GM18867 (cell line): ENCODE results near the gene CCDC197.

Experiments
- ATAC-seq: cut with Tn5 transposase; IDR thresholded peaks from one replicate; pipeline ENCODE4 v1.9.1; 2021; ENCODE audit warnings: mild to moderate bottlenecking, moderate library complexity; ENCODE audit not compliant: unreplicated experiment

Gene CCDC197

GRCh38 chr14:93997082-93997481, at the start of gene CCDC197:
Gene CCDC197, plus strand, starts transcription at chr14:93997301. Its CDS starts 831 bp downstream, at chr14:93998132.
- no peak for ATAC-seq

DNA sequence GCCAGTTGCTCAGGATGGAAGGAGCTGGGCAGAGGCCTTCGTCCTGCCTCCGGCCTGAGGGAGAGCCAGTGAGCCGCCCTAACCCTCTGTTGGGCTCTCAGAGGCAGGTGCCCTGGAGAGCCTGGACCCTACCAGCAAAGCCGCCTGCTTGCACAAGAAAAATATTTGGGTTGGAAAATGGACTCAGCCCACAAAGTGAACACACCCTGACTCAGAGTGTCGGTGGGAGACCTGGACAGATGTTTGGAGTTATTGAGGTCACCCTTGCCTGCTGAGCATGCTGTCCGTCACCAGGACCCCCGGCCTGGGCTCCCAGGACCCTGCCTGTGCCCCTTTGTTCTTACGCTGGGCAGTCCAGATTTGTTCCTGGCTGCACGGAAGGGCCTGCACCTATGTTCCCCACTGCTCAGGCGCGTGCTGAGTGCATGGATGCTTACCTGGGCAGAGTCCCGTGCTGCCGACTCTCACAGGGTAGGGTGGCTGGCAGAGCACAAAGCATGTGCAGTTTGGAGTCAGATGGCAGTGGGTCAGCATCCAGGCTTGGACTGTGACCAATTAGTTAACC, 47.5 kb upstream of the CCDC197 start:
- ATAC-seq = no peak

DNA sequence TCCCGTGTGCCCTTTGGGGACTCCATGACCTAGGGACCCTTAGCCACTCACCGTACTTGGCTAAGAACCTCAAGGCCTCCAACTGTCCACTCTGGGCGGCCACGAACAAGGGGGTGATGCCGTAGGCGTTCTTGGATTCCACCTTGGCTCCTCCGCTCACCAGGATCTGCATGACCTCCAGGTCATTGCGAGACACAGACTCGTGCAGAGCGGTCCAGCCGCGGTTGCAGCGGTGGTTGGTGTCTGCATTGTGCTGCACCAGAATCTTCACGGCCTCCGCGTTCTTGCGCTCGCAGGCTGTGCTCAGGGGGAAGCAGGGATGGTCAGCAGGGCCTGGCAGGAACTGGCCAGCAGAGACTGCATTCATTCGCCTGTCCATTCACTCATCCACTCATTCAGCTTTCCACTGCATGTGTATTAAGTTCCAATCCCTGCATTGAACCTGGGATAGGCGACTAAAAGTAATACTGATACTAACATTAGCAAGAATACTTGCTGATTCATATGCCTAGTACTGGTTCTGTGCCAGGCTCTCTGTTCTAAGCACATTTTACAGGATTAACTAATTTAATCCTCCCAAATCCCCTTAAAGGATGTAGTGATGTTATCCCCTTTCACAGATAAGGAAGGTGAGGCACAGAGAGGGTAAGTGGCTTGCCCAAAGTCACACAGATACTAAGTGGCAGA, 46.0 kb upstream of the CCDC197 start:
- no peak for ATAC-seq

DNA sequence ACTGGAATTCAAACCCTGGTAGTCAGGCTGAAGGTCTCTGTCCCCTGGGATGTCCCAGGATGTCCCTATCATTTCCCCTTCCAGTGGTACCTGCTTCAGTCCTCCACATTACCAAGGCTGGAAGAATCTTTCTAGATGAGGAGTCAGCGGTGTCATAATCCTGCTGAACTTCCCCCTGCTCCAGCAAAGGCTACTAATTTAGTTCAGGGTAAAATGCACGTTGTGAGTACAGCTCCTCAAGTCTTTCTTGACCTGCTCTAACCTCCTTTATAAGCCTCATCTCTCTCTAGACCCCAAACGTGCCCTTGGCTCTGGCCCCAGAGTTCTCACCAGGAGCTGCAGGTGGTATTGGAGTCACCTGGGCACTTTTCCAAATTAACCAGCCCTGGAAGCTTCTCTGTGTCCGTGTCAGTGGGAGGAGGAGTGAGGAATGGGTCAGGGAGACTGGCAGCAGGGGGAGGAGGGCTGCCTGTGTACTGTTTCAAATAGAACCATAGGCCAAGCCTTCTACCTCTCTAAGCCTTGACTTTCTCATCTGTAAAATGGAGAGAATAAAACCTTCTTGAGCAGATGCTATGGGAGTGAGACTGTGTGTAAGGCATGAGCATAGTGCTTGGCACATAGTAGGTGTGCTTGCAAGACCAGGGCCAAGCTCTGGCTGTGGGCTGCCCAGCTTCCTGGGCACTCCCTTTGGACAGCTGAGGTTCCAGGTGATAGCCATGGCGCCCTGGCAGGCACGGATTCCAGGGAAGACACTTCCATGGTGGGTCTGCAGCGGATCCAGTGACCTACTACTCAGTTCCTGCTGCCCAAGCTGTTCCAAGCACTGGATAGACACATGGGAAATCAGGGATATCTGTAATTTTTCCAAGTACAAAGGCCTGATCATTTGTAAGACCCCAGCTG, 45.2 kb upstream of the CCDC197 start:
- ATAC-seq = no peak

DNA sequence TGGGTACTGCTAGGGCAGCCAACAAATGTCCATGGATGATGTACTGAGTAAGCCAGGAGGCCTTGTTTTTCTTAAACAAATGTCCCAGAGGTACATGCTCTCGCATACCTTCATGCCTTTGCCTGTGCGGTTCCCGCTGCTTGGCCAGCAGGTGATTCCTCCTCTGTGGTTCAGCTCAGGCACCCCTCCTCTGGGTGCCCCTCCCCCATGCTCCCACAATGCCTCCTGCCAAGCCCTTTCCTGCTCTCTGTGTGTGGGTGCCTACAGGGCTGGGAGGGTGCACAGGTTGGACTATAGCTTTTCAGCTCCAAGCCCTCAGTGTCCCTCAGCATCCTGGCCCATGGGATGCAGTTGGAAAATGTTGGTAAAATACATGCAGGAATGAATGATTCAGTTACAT, 44.3 kb upstream of the CCDC197 start:
- no peak for ATAC-seq

- no peak for ATAC-seq
Observed at GRCh38 chr14:93953263-93953662, 43.8 kb upstream of the CCDC197 start.

- ATAC-seq = no peak
Observed at GRCh38 chr14:93953739-93954515, 43.2 kb upstream of the CCDC197 start.

GRCh38 chr14:93954516-93954830, 42.6 kb upstream of the CCDC197 start:
- no peak for ATAC-seq

DNA sequence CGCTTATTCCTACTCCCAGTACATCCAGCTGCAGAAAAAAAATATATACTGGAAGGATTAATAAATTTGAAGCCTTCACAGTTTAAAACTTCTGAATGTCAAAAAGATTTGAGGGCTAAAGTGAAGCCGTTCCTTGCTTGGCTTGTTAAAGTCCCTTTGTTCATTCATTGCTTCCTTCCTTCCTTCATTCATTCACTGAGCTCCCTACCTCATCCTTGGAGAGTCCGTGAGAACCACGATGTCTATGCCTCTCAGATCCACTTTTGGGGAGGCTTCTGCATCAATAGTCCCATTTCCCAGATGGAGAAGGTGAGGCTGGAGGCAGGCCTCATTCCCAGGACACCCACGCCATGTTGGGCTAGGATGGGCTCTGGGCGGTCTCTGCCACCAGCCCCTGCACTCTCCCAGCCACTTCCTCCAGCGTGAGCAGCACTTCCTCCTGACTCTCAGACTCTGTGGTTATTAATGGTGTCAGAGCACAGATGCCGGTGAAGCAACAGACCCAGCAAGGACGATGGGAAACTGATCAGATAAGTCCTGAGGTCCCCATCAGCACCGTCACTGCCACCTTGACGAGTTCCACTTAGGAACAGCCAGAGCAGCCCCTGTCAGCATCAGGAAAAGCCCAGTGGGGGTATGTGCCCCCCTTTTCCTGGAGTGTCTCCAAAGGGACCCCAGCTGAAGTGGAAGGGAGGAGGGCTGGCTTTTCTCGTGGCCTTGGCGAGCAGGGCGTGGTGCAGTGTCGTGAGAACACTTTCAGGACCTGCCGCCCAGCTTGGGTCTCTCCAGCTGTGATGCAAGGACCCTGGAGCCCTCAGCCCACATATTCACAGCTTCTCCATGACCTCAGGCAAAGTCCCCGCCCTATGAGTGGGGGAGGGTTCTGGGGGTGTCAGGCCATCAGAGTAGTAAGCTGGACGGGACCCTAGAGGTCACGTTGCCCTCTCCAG, 41.9 kb upstream of the CCDC197 start:
- peak; percentile 37 for ATAC-seq

DNA sequence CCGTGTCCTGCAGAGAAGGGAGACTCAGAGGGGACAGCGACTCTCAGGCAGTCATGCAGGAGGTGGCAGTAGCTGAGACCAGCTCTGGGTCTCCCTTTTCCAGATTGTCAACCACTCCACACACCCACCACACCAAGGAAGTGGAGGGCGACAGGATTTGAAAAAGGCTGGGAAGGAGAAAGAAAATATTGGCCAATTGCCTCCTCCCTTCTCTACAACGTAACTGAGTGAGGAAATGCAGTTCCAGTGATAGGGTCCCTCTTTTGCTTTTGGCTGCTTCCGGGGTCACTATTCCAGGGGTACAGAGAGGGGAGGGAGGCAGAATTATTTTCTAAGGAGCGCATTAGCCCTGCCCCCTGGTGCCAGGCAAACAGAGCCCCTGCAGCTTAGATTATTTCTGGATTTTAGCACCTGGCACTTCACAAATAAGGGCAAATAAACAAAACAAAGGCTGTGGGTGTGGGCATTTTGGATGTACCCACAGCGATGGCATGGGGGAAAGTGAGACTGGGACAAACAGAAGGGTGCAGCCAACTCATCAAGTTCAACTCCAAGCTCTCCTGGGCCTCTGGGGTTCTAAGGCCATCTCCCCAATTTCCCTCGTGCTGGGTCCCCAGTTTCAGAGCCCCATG, 41.1 kb upstream of the CCDC197 start:
- ATAC-seq = no peak

- ATAC-seq = no peak
Observed at GRCh38 chr14:93956514-93957332, 40.4 kb upstream of the CCDC197 start.

GRCh38 chr14:93957333-93957710, 39.8 kb upstream of the CCDC197 start:
- ATAC-seq = no peak

DNA sequence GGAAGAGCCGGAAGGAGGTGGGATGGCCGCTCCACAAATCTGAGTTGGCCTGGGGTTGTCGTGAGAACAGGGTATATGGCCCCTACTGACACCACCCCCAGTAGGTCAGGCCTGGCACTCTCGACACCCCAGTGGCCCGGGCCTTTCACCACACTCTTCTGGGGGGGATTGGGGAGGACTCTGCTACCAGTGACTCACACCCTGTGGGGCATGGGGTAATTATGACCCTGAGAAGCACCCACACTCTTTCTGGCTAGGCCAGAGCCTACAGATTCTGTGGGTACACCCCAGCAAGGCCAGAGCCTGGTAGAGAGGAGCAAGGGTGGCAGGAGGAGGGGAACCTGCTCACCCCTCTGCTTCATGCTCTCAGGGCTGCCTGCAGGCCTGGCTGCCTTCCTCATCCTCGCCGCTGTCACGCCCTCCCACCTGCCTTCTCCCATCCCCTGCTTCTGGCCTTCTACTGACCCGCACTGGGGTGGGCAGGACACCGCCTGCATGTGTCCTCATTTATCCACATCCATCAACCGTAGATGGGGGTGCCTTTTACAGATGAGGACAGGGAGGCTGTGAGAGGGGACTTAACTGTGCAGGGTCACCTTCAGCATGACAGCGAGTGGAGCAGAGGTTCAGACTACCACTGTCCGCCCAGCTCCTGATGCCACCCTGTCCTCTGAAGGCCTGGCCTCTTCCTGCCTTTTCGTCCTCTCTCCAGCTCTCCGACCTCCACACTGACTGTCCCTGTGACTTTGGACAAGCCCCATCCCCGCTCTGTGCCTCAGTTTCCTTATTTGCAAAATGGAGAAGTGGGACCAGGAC, 39.1 kb upstream of the CCDC197 start:
- no peak for ATAC-seq

- no peak for ATAC-seq
Observed at GRCh38 chr14:93958567-93959238, 38.4 kb upstream of the CCDC197 start.

DNA sequence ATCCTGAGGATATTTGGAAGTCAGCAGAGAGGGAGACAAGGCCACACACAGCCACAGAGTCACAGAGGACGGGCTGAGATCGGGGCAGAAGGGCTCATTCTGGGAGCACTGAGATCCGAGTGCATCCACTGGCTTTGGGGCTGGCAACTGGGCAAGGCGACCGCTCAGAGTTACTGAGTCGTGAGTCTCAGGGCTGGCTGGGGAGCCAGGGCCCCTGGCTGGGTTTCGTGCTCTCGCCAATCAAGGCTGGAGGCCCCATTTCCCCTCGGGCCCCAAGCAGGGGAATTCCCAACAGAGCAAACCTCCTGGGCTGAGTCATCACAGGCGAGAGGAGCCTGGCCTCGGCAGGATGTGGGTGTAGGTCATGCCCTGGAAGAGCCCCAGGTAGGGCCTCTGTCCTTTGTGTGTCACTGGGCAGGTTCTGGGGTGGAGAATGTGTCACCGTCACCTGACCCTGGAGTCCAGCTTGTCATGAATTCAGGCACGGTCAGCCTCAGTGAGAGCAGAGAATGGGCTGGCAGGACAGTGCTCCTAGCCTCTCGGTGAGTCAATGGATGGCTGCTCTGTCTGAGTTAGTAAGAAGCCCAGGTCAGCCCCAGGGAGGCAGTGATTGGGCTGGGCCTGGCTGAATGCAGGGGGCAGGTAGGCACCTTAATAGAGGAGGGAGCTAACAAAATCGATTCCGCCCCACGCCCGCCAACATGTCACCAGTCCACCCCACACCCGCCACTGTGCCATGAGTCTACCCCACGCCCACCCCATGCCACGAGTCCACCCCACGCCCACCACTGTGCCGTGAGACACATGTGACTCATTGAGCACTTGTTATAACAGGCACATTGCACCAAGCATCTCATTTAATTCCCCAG, 37.6 kb upstream of the CCDC197 start:
- ATAC-seq = peak; percentile 66

- no peak for ATAC-seq
Observed at GRCh38 chr14:93960108-93960475, 37.0 kb upstream of the CCDC197 start.
